ENCODE data around the gene KRTAP4-8.
"Not testable (repeated sequence)": the region's sequence is repeated elsewhere in the genome, so short reads cannot be mapped to it uniquely, and the experiment has no call there.

Gene KRTAP4-8

DNA sequence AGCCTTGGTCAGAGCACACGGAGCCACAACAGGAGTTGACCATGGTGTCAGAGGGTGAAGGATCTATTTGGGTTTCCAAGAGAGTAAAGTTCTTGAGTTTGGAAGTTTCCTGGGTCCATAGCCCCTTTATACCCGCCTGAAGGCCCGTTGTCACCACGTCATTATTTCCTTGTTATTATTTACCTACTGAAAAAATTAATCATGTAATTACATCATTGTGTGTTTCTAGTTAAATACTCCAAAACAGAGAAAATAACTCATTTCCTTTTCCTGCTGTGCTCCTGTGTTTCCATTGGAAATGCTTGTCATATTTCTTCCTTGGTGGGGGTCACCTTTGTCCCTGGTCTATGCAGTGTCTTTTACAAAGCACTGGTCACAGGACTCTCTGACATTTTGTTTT lies at the start of gene KRTAP4-8:
TSS of gene KRTAP4-8 (minus strand) at position 101 of the 400 bp plus-strand sequence. CDS start at position 43, 58 bp downstream.
- DNase-seq, result no peak

DNA sequence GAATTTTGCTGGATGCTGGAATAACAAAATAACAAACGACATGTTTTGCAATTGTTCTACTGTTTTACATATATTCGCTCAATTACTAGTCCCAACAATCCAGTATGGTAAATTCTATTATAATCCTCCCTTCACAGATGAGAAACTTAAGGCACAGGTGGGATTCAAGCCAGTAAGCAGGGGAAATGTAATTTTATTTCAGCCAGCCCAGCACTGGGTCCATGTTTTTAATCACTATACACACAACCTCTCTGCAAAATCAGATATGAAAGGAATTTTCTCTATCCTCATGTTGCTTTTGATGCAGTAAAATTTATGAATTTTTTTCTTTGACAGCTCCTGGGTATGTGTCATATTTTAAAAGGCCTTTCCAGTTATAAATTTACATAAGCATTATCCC lies 47.3 kb upstream of the KRTAP4-8 start:
- DNase-seq, result no peak

GRCh38 chr17:41144846-41145245 lies 46.9 kb upstream of the KRTAP4-8 start:
- no peak for DNase-seq

DNA sequence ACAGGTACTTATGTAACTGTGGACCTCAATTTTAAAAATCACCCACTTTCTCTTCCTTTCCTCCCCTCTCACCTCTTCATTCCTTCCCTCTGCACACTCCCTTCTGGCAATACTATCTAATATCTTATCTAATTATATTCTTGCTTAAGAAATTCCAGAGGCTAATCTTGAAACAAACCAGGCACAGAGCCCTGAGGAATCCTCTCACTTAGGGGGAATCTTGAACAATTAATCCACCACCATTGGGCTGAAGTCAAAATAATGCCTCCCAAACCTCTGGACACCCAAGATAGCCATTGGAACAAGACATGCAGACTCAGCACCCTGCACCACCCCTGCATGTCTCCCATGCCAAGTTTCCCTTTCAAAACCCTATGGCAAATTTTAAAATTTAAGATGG lies 43.4 kb upstream of the KRTAP4-8 start:
- no peak for DNase-seq

- no peak for DNase-seq
Observed at GRCh38 chr17:41140360-41141131, 42.6 kb upstream of the KRTAP4-8 start, which contains the start of gene KRTAP4-6. Gene KRTAP4-6 (minus strand): TSS chr17:41140544. CDS start chr17:41140487, 57 bp downstream.

- DNase-seq, result not testable (repeated sequence)
Observed at GRCh38 chr17:41139865-41140264, 41.9 kb upstream of the KRTAP4-8 start.

DNA sequence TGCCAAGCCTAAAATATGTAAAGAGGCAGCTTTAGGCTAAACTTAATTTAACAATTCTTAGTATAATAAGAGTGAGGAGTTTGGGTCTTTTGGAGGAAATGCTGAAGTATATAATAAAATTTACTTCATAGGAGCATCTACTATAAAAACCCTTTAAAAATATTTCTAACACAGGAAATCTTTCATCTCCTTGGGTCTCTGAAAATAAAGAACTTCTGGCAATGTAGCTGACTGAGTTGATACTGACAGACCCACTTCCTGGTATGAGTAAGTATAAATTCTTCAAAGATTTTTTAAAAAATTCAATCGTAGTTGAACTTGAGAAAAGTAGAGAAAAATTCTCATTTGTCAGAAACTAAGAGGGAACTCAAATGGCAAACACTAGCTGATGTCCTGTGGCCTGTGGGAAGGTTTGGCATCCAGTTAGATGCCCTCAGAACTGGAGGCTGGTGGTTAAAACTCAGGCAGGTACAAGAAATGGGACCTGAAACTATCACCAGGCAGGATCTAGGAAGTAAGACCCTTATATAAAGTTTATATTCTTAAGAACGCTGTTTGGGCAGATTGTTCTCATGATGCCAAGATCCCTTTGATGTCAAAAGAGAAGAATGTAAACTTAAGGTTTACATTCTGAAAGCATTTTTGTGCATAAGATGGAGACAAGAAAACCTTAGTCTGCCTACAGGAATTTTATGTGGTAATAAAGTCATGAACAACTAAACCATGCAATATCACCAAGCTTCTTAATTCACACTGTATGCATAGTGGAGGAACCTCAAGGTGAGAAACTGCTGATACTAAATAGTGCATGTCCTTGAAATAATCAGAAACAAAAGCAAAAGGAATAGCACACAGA lies 36.2 kb upstream of the KRTAP4-8 start:
- DNase-seq, result no peak

- no peak for DNase-seq
Observed at GRCh38 chr17:41131979-41132378, 34.0 kb upstream of the KRTAP4-8 start.

DNA sequence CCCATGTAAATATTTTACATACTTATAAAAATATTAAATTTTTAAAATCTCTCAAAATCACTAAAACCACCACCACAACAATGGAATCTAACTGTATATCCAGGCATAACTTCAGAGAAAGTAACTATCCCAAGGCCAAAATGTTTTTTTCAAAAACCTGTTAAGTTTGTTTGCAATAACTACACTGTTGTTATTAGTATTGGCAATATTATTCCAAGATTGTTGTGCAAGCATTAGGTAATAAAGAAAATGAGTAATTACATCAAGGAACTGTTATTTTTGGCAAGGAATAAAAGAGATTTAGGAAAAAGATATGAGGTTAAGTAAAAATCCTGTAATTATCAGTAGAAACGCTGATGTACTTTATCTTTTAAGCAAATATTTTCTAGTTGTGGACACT lies 29.4 kb upstream of the KRTAP4-8 start:
- DNase-seq, result no peak

- DNase-seq, result no peak
Observed at GRCh38 chr17:41126412-41126811, 28.5 kb upstream of the KRTAP4-8 start.

GRCh38 chr17:41125064-41125463 lies 27.1 kb upstream of the KRTAP4-8 start:
- no peak for DNase-seq

DNA sequence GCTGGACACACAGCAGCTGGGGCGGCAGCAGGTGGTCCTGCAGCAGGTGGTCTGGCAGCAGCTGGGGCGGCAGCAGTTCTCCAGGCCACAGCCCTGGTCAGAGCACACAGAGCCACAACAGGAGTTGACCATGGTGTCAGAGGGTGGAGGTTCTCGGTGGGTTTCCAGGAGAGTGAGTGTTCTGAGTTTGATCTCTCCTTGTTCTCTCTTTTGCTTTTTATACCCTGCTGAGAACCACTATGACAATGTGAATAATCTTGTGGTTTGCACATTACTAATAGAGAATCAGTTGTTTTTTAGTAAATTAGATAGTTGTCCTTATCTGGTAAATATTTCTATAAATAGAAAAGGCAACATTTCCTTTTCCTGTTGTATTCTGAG lies 26.0 kb upstream of the KRTAP4-8 start, which contains the start of gene KRTAP4-12:
TSS of gene KRTAP4-12 (minus strand) at position 192 of the 381 bp plus-strand sequence. CDS start at position 132, 60 bp downstream.
- not testable (repeated sequence) for DNase-seq

GRCh38 chr17:41123292-41123990 lies 25.5 kb upstream of the KRTAP4-8 start:
- DNase-seq, result not testable (repeated sequence)

DNA sequence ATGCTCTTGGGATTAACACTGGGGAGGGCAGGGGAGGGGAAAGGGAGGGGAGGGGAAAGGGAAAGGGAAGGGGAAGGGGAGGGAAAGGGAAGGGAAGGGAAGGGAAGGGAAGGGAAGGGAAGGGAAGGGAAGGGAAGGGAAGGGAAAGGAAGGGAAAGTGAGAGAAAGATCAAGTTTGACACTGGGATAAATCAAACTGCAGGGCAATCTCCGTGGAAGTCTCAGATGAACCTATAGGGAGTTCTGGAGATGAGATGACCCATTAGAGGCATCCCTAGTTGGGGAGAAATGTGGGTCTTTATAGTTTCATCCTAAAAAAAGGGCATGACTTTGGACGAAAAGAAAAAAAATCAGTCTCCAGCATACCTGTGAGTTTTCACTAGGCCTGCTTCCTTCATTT lies 23.8 kb upstream of the KRTAP4-8 start:
- DNase-seq, result no peak

DNA sequence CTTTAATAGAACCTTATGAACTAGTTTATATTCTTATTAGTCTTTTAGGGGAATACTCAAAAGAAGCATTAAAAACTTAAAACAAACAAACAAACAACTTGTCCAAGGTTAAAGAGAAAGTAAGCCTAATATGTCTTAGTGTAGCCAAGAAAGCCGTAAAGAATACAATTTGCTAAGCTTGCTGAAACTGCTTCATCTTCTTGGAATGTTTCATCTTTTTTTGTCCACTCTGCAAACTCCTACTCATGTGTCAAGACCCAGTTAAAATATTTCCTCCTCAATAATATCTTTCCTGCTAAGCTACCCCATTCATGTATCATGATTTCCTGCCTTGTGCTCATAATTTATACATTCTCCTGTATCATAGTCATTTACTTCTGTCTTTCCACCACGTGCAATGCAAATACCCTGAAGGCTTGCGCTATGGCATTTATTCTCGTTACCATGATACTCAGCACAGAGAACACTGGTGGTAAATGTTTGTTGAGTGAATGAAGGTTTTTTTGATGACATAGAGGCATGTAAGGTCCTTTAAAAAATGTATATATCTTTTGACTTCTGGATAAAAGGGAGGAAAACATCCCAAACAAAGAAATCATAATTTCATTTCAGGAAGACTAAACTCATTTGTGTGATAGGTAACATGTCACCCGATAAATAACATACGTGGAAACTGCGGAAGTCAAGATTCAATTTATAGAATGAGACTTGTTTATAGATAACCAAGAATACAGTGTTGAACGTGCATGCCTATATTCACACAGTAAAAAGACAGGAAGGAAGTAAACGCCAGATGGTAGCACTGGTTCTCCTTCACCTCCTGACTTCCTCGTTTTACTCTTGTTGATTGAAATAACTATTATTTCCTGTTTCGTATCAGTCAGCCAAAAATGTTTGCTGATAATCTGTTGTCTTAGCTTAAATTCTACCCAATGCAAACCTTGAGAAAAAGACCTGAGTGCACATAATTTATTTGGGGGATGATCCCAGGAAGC lies 22.1 kb upstream of the KRTAP4-8 start:
- DNase-seq, result not testable (repeated sequence)

- DNase-seq, result no peak
Observed at GRCh38 chr17:41118721-41119120, 20.8 kb upstream of the KRTAP4-8 start.

GRCh38 chr17:41117846-41118386 lies 20.0 kb upstream of the KRTAP4-8 start, which contains the start of gene KRTAP4-11:
Gene KRTAP4-11 (minus strand): TSS chr17:41118373. CDS start chr17:41118315, 58 bp downstream.
- not testable (repeated sequence) for DNase-seq

- no peak for DNase-seq
Observed at GRCh38 chr17:41116297-41116696, 18.4 kb upstream of the KRTAP4-8 start.

- DNase-seq, result no peak
Observed at GRCh38 chr17:41111151-41111885, 13.4 kb upstream of the KRTAP4-8 start.

DNA sequence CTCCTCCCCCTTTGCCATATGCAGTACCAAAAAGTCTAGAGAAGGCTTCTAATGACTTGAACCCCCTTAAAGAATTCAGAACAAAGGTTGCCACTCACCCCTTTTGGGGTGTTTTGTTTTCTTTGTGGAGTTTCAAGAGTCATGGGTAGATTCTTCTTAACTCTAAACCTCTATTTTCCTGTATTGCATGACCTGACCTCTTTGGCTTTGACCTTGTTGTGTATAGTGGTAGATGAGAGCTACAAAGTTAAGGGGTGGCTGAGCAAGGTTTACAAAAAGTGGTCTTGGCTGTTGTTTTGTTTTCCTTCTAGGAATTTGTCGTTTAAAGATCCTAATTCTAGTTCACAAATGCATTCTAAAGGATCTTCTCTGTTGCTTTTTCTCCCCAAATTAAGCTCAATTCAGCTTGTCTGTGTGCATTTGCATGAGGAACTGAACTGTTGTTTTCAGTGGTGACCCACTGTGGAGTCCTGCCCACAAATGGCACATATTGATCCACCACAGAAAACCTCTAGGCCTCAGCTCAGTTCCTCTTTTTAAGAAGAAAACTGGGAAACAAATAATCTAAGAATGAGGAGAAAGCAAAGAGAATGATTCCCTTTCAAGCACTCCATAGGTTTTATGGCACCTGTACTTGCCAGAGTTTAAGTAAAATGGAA lies 10.9 kb upstream of the KRTAP4-8 start:
- not testable (repeated sequence) for DNase-seq

All from activated T-cell treated with anti-CD3 and anti-CD28 coated beads, Interleukin-2, amount 50 U/mL, for 48 hours (primary cell).